ENCODE data around the gene MAGEA9.

- TF ChIP-seq PAX5 (IDR thresholded peaks at IDR 0.05; ENCODE audit: insufficient read depth, low read length, severe bottlenecking) (no peak), POLR2A (IDR thresholded peaks at IDR 0.05; ENCODE audit: low read depth, low read length) (no peak), POLR2AphosphoS5 (IDR thresholded peaks at IDR 0.05; ENCODE audit: low read depth, low read length) (no peak)
These were observed 48.6 kb downstream of the MAGEA9 start for GRCh38 chrX:149830192-149830873.

Measured in GM12891 (cell line).